ENCODE measurements around the gene RHO. TPM values are rescaled to one million over a fixed set of nuclear protein-coding genes. Genes with fewer than 3 reads are reported as not detected.

Gene RHO
- total RNA-seq, 1 donor from 2014 or later = 0.09 TPM

- Mint-ChIP-seq H3K36me3 (peaks cover 22% of the 10 kb centered on the region), H3K4me3 (no peak overlapping the region), H3K27ac (no peak overlapping the region), H3K9me3 (no peaks in the 10 kb centered on the region), H3K4me1 (peaks cover 25% of the 10 kb centered on the region), H3K27me3 (ENCODE audit: low read depth) (no peaks in the 10 kb centered on the region)
- no peak for DNase-seq (ENCODE audit: low spot score in 2 of 2, unreplicated experiment in 2 of 2)
- TF ChIP-seq CTCF (IDR thresholded peaks at IDR 0.05; ENCODE audit: unreplicated experiment) = no peak
These were observed 28.1 kb upstream of the RHO start for GRCh38 chr3:129500334-129500658.

GRCh38 chr3:129501630-129502029 lies 26.8 kb upstream of the RHO start:
- H3K27ac Mint-ChIP-seq = no peak overlapping the region
- no peak for DNase-seq (ENCODE audit: low spot score in 2 of 2, unreplicated experiment in 2 of 2)

GRCh38 chr3:129502641-129503408 lies 25.6 kb upstream of the RHO start:
- no peak for DNase-seq (ENCODE audit: low spot score in 2 of 2, unreplicated experiment in 2 of 2)
- TF ChIP-seq CTCF (IDR thresholded peaks at IDR 0.05; ENCODE audit: unreplicated experiment) = no peak
- Mint-ChIP-seq H3K27ac (no peak overlapping the region), H3K4me3 (no peak overlapping the region), H3K9me3 (no peaks in the 10 kb centered on the region), H3K4me1 (peaks cover 14% of the 10 kb centered on the region), H3K27me3 (ENCODE audit: low read depth) (no peaks in the 10 kb centered on the region), H3K36me3 (peaks cover 30% of the 10 kb centered on the region)

More at GRCh38 chr3:129501630-129502029, 26.8 kb upstream of the RHO start:
- H3K36me3 Mint-ChIP-seq = peaks cover 23% of the 10 kb centered on the region
- peaks cover 22% of the 10 kb centered on the region for H3K4me1 Mint-ChIP-seq
- H3K27me3 Mint-ChIP-seq (ENCODE audit: low read depth) = no peaks in the 10 kb centered on the region
- no peaks in the 10 kb centered on the region for H3K9me3 Mint-ChIP-seq
- TF ChIP-seq CTCF (IDR thresholded peaks at IDR 0.05; ENCODE audit: unreplicated experiment) = no peak
- no peak overlapping the region for H3K4me3 Mint-ChIP-seq

GRCh38 chr3:129503471-129504291 lies 24.8 kb upstream of the RHO start:
- TF ChIP-seq CTCF (IDR thresholded peaks at IDR 0.05; ENCODE audit: unreplicated experiment) = no peak
- Mint-ChIP-seq H3K4me1 (peaks cover 10% of the 10 kb centered on the region), H3K36me3 (peaks cover 32% of the 10 kb centered on the region), H3K4me3 (no peak overlapping the region), H3K27me3 (ENCODE audit: low read depth) (no peaks in the 10 kb centered on the region), H3K9me3 (no peaks in the 10 kb centered on the region), H3K27ac (no peak overlapping the region)
- DNase-seq (ENCODE audit: low spot score in 2 of 2, unreplicated experiment in 2 of 2) = no peak

GRCh38 chr3:129504471-129505100 lies 23.9 kb upstream of the RHO start:
- Mint-ChIP-seq H3K27me3 (ENCODE audit: low read depth) (no peaks in the 10 kb centered on the region), H3K27ac (no peak overlapping the region)

More at GRCh38 chr3:129504471-129505100, 23.9 kb upstream of the RHO start:
- Mint-ChIP-seq H3K4me1 (peaks cover 10% of the 10 kb centered on the region), H3K36me3 (peaks cover 32% of the 10 kb centered on the region), H3K4me3 (no peak overlapping the region), H3K9me3 (no peaks in the 10 kb centered on the region)
- no peak for TF ChIP-seq CTCF (IDR thresholded peaks at IDR 0.05; ENCODE audit: unreplicated experiment)
- DNase-seq (ENCODE audit: low spot score in 2 of 2, unreplicated experiment in 2 of 2) = no peak

Data from mesothelial cell of epicardium (in vitro differentiated cells).